ENCODE results near the gene CIC. TPM values are rescaled to one million over a fixed set of nuclear protein-coding genes. Genes with fewer than 3 reads are reported as not detected.
"Not testable (repeated sequence)": the region's sequence is repeated elsewhere in the genome, so short reads cannot be mapped to it uniquely, and the experiment has no call there.

The CIC gene
- total RNA-seq, 1 donor from 2014 or later = 63.9 TPM

DNA sequence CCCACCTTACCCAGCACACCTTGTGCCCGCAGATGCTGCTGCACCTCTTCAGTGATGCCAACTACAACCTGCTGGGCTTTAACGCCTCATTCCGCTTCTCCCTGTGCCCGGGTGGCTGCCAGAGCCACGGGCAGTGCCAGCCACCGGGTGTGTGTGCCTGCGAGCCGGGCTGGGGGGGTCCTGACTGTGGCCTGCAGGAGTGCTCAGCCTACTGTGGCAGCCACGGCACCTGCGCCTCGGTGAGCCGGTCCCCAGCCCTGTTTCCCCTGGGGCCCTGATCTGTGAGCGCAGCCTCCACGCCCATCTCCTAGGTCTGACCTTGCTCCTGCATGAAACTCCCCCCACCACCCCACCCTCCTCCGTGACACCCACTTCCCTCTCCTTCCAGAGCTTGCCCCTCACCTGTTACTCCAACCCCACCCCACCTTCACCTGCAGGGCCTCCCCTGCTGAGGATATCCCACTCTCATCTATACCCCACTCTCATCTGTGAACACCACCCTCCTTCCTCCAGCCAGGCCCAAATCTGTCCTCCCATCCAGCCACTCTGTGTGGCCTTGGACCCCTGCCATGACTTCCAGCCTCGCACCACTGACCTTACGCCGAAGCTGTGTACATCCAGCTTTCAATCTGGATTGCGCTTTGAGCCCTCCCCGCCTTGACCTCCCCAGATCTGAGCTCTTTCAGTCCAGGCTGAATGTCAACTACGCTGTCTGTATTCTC is 65.1 kb downstream of the CIC start:
- DNase-seq (ENCODE audit: low read depth) = no peak
- no peak overlapping the region for H3K4me3 ChIP-seq (ENCODE audit: low read depth, low read length)
- no peak for TF ChIP-seq CTCF (conservative IDR thresholded peaks at IDR 0.05; ENCODE audit: low read depth, low read length)

- no peak overlapping the region for H3K4me3 ChIP-seq (ENCODE audit: low read depth, low read length)
- no peak for TF ChIP-seq CTCF (conservative IDR thresholded peaks at IDR 0.05; ENCODE audit: low read depth, low read length)
- DNase-seq (ENCODE audit: low read depth) = no peak
Observed at GRCh38 chr19:42334697-42335373, 65.8 kb downstream of the CIC start.

GRCh38 chr19:42335374-42335936 is 66.4 kb downstream of the CIC start:
- no peak overlapping the region for H3K4me3 ChIP-seq (ENCODE audit: low read depth, low read length)
- no peak for TF ChIP-seq CTCF (conservative IDR thresholded peaks at IDR 0.05; ENCODE audit: low read depth, low read length)

DNA sequence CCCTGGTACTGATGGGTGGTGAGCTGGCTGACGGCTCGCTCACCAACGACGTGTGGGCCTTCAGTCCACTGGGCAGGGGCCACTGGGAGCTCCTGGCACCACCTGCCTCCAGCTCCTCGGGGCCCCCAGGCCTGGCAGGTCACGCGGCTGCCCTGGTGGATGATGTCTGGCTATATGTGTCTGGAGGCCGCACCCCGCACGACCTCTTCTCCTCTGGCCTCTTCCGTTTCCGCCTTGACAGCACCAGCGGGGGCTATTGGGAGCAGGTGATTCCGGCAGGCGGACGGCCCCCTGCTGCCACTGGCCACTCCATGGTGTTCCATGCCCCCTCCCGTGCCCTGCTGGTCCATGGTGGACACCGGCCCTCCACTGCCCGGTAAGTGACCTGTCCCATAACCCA is 66.9 kb downstream of the CIC start:
- H3K4me3 ChIP-seq (ENCODE audit: low read depth, low read length) = no peak overlapping the region
- no peak for TF ChIP-seq CTCF (conservative IDR thresholded peaks at IDR 0.05; ENCODE audit: low read depth, low read length)
- no peak for DNase-seq (ENCODE audit: low read depth)

More at GRCh38 chr19:42335374-42335936, 66.4 kb downstream of the CIC start:
- no peak for DNase-seq (ENCODE audit: low read depth)

DNA sequence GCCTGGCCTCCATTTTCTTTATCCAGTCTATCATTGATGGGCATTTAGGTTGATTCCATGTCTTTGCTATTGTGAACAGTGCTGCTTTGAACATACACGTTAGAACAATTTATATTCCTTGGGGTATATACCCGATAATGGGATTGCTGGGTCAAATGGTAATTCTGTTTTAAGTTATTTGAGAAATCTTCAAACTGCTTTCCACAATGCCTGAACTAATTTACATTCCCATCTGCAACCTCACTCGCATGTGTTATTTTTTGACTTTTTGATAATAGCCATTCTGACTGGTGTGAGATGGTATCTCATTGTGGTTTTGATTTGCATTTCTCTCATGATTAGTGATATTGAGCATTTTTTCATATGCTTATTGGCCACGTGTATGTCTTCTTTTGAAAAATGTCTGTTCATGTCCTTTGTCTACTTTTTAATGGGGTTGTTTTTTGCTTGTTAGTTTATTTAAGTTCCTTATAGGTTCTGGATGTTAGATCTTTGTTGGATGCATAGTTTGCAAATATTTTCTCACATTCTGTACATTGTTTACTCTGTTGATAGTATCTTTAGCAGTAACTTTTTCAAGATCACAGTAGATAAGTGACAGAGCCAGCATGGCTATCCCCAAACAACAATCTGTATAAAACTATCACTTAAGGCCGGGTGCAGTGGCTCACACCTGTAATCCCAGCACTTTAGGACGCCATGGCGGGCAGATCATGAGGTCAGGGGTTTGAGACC is 70.2 kb downstream of the CIC start:
- not testable (repeated sequence) for H3K4me3 ChIP-seq (ENCODE audit: low read depth, low read length); DNase-seq (ENCODE audit: low read depth)

DNA sequence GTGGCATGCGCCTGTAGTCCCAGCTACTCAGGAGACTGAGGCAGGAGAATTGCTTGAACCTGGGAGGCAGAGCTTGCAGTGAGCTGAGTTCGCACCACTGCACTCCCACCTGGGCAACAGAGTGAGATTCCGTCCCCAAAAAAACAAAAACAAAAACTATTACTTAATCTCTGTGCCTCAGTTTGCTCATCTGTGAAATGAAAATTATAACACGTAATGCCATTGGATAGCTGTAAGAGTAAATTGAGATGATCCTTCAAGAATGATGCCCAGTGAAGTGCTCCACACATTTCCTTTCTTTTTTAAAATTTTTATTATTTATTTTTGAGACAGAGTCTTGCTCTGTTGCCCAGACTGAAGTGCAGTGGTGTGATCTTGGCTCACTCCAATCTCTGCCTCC is 70.9 kb downstream of the CIC start:
- not testable (repeated sequence) for H3K4me3 ChIP-seq (ENCODE audit: low read depth, low read length); DNase-seq (ENCODE audit: low read depth)

GRCh38 chr19:42343344-42344110 is 74.5 kb downstream of the CIC start:
- no peak for DNase-seq (ENCODE audit: low read depth)
- TF ChIP-seq CTCF (conservative IDR thresholded peaks at IDR 0.05; ENCODE audit: low read depth, low read length) = peak; percentile 31
- no peak overlapping the region for H3K4me3 ChIP-seq (ENCODE audit: low read depth, low read length)
